GM18499 (cell line): ENCODE data around the gene ZNF823.
"Not testable (repeated sequence)": the region's sequence is repeated elsewhere in the genome, so short reads cannot be mapped to it uniquely, and the experiment has no call there.

Experiments
- ATAC-seq: cut with Tn5 transposase; IDR thresholded peaks from one replicate; pipeline ENCODE4 v1.9.1; 2021; ENCODE audit warnings: moderate number of reproducible peaks; ENCODE audit not compliant: insufficient read depth, unreplicated experiment

Gene ZNF823

DNA sequence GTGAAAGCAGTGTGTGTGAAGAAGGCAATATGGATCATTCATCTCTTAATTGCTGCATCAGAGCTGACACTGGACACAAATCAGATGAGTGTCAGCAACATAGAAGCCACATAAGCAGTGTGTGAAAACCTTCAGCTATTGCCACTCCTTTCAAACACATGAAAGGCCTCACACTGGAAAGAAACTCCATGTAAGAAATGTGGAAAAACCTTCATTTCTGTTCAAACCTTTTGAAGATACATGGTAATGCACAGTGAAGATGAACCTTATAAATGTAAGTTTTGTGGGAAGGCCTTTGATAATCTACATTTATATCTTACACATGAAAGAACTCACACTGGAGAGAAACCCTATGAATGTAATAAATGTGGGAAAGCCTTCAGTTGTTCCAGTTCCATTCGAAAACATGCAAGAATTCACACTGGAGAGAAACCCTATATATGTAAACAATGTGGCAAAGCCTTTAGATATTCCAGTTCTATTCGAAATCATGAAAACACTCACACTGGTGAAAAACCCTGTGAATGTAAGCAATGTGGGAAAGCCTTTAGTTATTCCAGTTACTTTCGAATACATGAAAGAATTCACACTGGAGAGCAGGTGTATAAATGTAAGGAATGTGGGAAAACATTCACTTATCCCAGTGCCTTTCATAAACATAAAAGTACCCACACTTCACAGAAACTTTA, 53.6 kb downstream of the ZNF823 start:
- ATAC-seq: no peak

DNA sequence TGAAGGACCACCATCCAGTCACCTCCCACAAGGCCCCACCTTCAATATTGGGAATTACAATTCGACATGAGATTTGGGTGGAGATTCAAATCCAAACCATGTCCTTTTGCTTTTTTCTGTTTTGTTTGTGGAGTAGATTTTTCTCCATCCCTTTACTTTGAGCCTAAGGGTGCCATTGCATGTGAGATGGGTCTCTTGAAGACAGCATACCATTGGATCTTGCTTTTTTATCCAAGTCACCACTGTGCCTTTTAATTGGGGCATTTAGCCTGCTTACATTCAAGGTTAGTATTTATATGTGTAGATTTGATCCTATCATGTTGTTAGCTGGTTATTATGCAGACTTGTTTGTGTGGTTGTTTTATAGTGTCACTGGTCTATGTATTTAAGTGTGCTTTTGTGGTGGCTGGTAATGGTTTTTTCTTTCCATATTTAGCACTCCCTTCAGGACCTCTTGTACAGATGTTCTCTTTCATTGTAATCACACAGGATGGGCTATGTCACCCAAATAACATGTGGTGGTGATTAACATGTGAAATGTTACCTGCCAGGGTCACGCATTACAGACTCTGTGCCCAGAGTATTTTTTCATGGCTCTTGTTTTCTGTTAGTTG, 58.0 kb downstream of the ZNF823 start:
- no peak for ATAC-seq

DNA sequence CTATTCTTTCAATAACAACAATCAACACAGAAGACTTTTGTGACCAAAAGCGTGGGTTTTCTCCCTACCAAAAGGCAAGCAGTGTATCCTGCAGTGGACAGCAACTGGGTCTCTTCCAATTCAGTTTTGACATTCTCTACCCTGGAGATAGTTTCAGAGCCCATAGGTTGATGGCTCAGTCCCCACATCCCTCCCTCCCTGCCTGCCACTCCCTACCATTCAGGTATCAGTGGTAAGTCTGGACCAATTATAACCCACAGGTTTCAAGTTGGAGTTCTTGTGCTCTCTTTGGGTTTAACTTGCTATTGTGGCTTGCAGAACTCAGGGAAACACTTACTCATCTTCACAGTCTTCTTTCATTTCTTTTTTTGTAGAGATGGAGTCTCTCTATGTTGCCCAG, 60.2 kb downstream of the ZNF823 start:
- ATAC-seq: no peak

DNA sequence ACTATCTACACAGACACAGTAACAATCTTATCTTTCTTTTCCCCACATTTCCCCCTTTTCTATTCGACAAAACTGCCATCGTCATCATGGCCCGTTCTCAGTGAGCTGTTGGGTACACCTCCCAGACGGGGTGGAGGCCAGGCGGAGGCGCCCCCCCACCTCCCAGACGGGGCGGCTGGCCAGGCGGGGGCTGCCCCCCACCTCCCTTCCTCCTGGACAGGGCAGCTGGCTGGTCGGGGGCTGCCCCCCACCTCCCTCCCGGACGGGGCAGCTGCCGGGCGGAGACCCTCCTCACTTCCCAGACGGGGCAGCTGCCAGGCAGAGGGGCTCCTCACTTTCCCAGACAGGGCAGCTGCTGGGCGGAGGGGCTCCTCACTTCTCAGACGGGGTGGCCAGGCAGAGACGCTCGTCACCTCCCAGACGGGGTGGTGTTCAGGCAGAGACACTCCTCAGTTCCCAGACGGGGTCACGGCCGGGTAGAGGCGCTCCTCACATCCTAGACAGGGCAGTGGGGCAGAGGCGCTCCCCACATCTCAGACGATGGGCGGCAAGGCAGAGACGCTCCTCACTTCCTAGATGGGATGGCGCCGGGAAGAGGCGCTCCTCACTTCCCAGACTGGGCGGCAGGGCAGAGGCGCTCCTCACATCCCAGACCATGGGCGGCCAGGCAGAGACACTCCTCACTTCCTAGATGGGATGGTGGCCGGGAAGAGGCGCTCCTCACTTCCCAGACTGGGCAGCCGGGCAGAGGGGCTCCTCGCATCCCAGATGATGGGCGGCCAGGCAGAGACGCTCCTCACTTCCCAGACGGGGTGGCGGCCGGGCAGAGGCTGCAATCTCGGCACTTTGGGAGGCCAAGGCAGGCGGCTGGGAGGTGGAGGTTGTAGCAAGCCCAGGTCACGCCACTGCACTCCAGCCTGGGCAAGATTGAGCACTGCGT, 61.8 kb downstream of the ZNF823 start:
- not testable (repeated sequence) for ATAC-seq

DNA sequence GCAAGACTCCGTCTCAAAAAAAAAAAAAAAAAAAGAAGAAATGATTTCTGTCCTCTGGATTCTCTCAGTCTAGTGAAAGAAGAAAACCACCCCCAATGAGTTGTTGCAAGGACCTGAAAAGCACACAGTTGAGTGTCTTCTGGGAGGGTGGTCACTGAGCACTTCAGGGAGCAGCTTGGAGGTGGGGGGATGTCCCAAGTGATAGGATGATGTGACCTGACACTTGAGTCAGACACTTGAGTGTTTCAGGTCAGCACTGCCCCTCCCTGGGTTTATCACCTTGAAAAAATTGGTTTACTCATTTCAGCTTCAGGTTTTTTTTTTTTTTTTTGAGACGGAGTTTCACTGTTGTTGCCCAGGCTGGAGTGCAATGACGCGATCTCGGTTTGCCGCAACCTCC, 63.2 kb downstream of the ZNF823 start:
- ATAC-seq: no peak

DNA sequence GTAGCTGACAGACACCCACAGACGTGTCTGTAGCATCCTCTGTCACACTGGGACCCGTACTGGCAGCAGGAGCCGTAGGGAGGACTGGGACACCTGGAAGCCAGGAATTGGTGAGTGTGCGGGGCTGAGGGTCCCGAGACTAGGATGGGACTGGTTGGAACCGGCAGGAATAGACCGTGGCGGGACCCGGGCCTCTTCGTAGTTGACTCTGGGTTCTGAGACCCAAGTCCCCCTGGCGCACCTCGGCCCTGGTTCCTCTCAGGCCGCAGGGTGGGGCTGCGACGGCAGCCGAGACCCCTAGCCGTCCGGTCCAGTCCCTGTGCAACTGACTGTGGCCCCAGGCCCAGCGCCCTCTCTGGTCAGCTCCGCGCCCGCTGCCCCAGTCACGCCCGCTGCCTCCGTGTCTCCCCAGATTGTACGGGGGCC, 64.7 kb downstream of the ZNF823 start:
- no peak for ATAC-seq

DNA sequence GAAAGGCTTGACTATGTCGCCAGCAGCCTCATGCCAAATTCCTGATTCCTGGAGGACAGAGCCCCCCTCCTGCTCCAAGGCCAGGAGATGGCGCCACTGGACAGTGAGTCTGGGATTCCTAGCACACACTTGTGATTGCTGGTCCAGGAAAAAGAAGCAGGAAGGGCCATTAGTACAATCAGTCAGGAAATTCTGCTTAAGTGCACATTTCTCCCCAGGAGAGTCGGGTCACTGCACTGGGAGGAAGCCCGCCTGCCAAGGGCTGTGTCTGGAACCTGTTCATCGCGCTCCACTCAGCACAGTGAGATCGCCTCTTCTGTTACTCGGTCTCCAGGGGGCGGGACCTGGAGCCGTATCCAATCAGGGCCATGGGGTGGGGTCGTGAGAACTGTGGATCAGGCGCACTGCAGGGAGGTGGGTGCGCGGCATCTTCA, 65.1 kb downstream of the ZNF823 start:
- ATAC-seq: no peak
